ENCODE results near the gene MRPL14. TPM values are rescaled to one million over a fixed set of nuclear protein-coding genes. Genes with fewer than 3 reads are reported as not detected.

Gene MRPL14
- total RNA-seq, 4 donors from 2014 or later, result 100 to 180 (median 152) TPM

GRCh38 chr6:44076356-44077213, 50.7 kb downstream of the MRPL14 start:
- DNase-seq (peak in 1 of 2 donors; percentile 69), ATAC-seq (no peak)
- Histone ChIP-seq H3K36me3 (no peaks in the 10 kb centered on the region), H3K4me3 (peak overlapping the region in 2 of 4 donors; percentile 37 to 38), H3K4me1 (peaks cover 32 to 41% of the 10 kb centered on the region in 2 donors), H3K27ac (peak overlapping the region; percentile 53 to 93 (median 61)), H3K9me3 (no peaks in the 10 kb centered on the region), H3K27me3 (no peaks in the 10 kb centered on the region)
- in situ Hi-C loops (cut with MboI; ENCODE audit: low sequenced_read_pairs in 4 of 4) (loop anchor here (5.0 to 25.0 kb wide), 2 partner anchors 309 to 414 kb away; no protein-coding TSS in a partner anchor), intact Hi-C loops (cut with DNase I; ENCODE audit: low total_unique reads) (loop anchor here (5.0 kb wide), 2 partner anchors 259 to 469 kb away; no protein-coding TSS in a partner anchor)
- peak; percentile 10 to 15 for TF ChIP-seq POLR2A (IDR thresholded peaks at IDR 0.05)
- TF ChIP-seq, protein P1, sequence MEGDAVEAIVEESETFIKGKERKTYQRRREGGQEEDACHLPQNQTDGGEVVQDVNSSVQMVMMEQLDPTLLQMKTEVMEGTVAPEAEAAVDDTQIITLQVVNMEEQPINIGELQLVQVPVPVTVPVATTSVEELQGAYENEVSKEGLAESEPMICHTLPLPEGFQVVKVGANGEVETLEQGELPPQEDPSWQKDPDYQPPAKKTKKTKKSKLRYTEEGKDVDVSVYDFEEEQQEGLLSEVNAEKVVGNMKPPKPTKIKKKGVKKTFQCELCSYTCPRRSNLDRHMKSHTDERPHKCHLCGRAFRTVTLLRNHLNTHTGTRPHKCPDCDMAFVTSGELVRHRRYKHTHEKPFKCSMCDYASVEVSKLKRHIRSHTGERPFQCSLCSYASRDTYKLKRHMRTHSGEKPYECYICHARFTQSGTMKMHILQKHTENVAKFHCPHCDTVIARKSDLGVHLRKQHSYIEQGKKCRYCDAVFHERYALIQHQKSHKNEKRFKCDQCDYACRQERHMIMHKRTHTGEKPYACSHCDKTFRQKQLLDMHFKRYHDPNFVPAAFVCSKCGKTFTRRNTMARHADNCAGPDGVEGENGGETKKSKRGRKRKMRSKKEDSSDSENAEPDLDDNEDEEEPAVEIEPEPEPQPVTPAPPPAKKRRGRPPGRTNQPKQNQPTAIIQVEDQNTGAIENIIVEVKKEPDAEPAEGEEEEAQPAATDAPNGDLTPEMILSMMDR (IDR thresholded peaks at IDR 0.05 in 4 of 5, conservative IDR thresholded peaks at IDR 0.05 in 1 of 5), result peak in 2 of 5 experiments; percentile 8 to 32

DNA sequence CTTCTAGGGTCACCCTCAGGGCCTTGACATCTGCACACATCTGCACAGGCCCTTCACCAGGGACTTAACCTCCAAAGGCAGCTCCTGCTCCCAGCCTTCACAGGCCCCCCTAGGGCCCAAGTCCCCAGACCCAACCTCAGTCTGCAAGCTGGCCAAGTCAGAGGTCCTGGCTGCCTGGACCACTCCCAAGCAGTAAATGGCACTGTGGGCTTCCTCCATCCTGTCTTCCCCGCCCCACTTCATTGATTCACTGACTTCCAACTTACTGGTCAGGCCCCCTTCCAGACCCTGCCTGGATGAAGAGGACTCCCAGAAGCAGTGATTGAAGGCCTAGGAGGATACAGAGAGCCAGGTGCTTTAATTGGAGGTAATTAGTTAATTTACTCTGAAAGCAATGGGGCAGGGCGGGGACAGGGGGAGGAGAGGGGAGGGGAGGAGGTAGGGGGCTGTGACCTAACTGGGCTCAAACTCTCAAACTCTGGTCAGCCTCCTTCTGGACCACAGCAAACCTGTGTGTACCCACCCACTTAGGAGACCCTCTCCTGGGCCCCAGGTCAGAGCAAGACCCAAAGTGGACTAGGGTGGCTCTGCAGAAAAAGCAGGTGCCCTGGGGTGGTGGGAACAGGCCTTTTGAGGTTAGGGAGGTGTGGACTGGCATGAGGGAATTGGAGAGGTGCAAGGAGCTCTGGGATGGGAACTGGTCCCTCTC, 51.5 kb downstream of the MRPL14 start:
- DNase-seq, result no peak
- Histone ChIP-seq H3K4me3 (peak overlapping the region in 1 of 4 donors; percentile 38), H3K27me3 (no peaks in the 10 kb centered on the region), H3K9me3 (no peaks in the 10 kb centered on the region), H3K4me1 (peaks cover 32 to 41% of the 10 kb centered on the region in 2 donors), H3K27ac (peak overlapping the region; percentile 81 to 93 (median 90)), H3K36me3 (no peaks in the 10 kb centered on the region)
- intact Hi-C loops (cut with DNase I; ENCODE audit: low total_unique reads), result loop anchor here (2.0 to 5.0 kb wide), 4 partner anchors 83 to 468 kb away; no protein-coding TSS in a partner anchor
- TF ChIP-seq, protein P1 (IDR thresholded peaks at IDR 0.05 in 4 of 5, conservative IDR thresholded peaks at IDR 0.05 in 1 of 5), result no peak
- no peak for TF ChIP-seq POLR2A (IDR thresholded peaks at IDR 0.05)
- no peak for ATAC-seq
- in situ Hi-C loops (cut with MboI; ENCODE audit: low sequenced_read_pairs in 4 of 4), result loop anchor here (5.0 to 25.0 kb wide), 2 partner anchors 308 to 414 kb away; no protein-coding TSS in a partner anchor

DNA sequence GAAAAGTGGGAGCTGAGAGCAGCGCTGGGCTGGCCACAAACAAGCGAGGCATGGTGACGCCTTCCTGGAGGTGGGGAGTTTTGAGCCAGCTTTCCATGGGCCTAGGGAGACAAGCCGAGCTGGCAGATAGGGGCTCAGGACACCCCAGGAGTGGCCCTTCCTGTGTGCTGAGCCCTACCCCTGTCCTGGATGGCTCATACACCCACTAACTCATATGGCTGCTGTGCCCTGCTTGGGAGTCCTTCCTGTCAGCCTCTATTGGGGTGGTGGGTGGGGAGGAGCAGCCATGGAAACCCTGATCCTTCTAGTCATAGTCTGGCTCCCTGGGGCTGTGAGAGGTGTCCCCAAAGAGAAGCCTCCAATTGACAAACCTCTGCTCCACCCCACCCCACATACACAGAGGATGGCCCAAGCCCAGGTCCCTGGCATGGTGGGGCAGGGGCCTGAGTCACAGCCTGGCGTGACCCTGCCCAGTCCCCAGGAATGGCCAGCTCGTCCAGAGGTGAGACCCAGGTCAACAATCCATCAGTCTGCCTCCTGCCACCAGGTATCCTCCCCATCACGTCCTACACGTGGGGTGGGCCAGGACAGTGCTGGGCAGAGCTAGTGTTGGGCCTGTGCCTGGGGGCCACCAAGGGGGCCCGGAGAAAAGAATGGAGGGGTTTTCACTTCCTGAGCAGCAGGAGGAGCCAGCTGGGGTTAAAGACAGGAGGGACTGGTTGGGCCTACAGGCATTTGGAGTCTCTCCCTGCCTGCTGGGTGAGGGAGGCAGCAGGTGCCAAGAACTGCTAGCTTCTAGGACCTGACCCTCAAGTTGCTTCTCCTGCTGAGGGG, 52.2 kb downstream of the MRPL14 start:
- TF ChIP-seq, protein P1 (IDR thresholded peaks at IDR 0.05 in 4 of 5, conservative IDR thresholded peaks at IDR 0.05 in 1 of 5), result peak in 2 of 5 experiments; percentile 8 to 20
- TF ChIP-seq POLR2A (IDR thresholded peaks at IDR 0.05), result no peak
- no peaks in the 10 kb centered on the region for H3K36me3 ChIP-seq
- no peaks in the 10 kb centered on the region for H3K9me3 ChIP-seq
- DNase-seq (no peak), ATAC-seq (no peak)
- H3K4me1 ChIP-seq, result peaks cover 32 to 41% of the 10 kb centered on the region in 2 donors
- in situ Hi-C loops (cut with MboI; ENCODE audit: low sequenced_read_pairs in 4 of 4) (loop anchor here (5.0 to 25.0 kb wide), 2 partner anchors 308 to 413 kb away; no protein-coding TSS in a partner anchor), intact Hi-C loops (cut with DNase I; ENCODE audit: low total_unique reads) (loop anchor here (1.0 to 5.0 kb wide), 5 partner anchors 82 to 468 kb away; no protein-coding TSS in a partner anchor)
- H3K4me3 ChIP-seq, result no peak overlapping the region
- peak overlapping the region; percentile 81 to 93 (median 90) for H3K27ac ChIP-seq
- H3K27me3 ChIP-seq, result no peaks in the 10 kb centered on the region

DNA sequence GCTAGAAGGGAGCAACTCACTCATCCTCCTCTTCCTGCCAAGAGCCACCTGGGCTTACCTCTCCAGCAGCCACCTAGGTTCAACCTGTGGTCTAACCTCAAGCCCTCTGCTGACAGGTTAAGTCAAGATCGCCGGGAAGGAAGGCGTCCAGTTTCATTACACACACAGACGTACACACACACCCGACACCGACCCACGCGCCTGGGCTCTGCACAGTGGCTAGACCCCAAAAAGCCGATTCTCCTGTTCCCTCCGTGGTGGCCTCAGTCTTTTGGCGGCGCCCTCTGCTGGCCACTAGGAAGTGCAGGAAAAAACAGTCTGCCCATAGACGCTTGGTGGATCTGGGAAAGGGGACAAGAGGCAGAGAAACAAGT, 52.8 kb downstream of the MRPL14 start:
- peak; percentile 54 to 83 for DNase-seq
- H3K27me3 ChIP-seq, result no peaks in the 10 kb centered on the region
- in situ Hi-C loops (cut with MboI; ENCODE audit: low sequenced_read_pairs in 4 of 4), result no loop called here
- H3K4me3 ChIP-seq, result peak overlapping the region in 1 of 4 donors; percentile 21
- H3K36me3 ChIP-seq, result no peaks in the 10 kb centered on the region
- H3K27ac ChIP-seq, result peak overlapping the region; percentile 81 to 93 (median 90)
- no peak for TF ChIP-seq POLR2A (IDR thresholded peaks at IDR 0.05)
- TF ChIP-seq, protein P1 (IDR thresholded peaks at IDR 0.05 in 4 of 5, conservative IDR thresholded peaks at IDR 0.05 in 1 of 5), result peak; percentile 89 to 94 (median 93)
- H3K9me3 ChIP-seq, result no peaks in the 10 kb centered on the region
- intact Hi-C loops (cut with DNase I; ENCODE audit: low total_unique reads), result loop anchor here (1.0 to 2.0 kb wide), 3 partner anchors 82 to 305 kb away; no protein-coding TSS in a partner anchor
- peaks cover 32 to 41% of the 10 kb centered on the region in 2 donors for H3K4me1 ChIP-seq
- ATAC-seq, result peak; percentile 51 to 57

All from gastrocnemius medialis (tissue), 4 donors.